GM12875 (cell line): ENCODE results near the gene RAB39A.
A peak's percentile ranks its signal among the peaks of the same experiment; 100 is the strongest.

Experiments
- H3K4me3 ChIP-seq: one replicate; pipeline ENCODE4 v1.5.1; 2011; ENCODE audit warnings: low read depth, low read length, control low read depth
- TF ChIP-seq, protein P1 (sequence below): IDR thresholded peaks from 2 replicates; pipeline ENCODE4 v1.5.1; 2011; ENCODE audit warnings: low read depth, mild to moderate bottlenecking, control low read depth, inconsistent platforms, low read length, moderate library complexity, borderline replicate concordance; ENCODE audit not compliant: insufficient read depth

Gene RAB39A

DNA sequence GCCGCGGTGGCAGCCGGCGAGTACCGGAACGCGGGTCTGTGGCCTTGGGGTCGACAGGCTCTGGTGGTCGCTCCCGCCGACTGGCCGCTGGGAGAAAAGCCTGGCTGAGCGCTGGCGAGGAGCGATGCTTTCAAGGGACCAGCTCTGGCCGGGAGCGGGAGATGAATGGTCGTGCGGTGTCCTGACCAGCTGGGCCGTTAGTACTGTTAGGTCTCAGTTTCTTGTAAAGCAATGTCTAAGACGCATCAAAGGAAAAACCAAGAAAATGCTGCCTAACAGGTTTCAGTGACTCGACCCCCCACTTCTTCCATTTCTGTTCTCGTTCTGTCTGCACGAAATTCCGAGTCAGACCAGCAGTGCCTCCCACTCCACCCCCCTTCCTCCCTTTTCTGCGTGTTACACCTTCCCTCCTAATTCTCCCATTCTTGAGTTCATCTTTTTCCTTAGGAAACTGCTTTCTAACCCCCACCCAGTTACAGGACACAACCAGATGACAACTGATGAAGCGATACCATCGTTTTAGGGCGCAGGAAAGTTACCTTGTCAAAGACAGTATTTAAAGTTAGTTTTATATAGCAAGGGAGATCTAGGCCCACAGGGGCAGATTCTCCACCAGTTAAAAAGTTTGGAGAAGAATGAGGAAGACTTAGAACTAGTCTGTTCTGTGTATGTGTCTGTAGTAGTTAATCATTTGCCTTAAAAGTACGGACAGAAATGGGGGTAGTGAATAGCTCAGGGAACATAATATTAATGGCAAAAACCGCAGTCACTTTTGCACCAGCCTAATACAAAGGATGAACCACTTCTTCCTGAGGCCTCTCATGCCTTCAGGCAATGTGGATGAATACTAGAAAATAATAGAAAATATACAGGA, 81.5 kb downstream of the RAB39A start:
- TF ChIP-seq, protein P1, sequence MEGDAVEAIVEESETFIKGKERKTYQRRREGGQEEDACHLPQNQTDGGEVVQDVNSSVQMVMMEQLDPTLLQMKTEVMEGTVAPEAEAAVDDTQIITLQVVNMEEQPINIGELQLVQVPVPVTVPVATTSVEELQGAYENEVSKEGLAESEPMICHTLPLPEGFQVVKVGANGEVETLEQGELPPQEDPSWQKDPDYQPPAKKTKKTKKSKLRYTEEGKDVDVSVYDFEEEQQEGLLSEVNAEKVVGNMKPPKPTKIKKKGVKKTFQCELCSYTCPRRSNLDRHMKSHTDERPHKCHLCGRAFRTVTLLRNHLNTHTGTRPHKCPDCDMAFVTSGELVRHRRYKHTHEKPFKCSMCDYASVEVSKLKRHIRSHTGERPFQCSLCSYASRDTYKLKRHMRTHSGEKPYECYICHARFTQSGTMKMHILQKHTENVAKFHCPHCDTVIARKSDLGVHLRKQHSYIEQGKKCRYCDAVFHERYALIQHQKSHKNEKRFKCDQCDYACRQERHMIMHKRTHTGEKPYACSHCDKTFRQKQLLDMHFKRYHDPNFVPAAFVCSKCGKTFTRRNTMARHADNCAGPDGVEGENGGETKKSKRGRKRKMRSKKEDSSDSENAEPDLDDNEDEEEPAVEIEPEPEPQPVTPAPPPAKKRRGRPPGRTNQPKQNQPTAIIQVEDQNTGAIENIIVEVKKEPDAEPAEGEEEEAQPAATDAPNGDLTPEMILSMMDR, result no peak
- H3K4me3 ChIP-seq, result peak overlapping the region; percentile 80

DNA sequence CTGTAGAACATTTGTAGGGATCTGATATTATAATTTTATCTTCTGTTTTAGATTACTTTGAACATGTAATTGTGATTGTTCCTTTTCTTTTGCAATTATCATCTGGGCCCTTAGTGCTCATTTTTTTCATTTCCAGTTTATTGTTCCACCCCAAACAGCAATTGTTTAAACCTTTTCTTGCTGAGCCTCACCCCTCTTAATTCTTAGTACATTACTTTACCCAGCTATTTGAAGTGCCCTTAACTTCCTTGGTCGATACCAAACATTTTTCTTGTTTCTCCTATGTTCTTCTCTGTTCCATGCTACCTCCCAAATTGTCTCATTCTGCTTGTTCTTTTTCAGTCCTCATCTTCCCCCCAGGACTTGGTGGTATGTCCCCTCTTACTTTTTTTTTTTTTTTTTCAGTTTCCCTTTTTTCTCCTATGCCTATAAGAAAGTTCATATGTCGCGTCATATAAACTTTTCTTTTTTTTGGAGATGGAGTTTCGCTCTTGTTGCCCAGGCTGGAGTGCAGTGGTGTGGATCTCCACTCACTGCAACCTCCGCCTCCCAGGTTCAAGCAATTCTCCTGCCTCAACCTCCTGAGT, 84.0 kb downstream of the RAB39A start:
- TF ChIP-seq, protein P1, result no peak
- no peak overlapping the region for H3K4me3 ChIP-seq
